ENCODE results near the gene UPK1B.

GRCh38 chr3:119237299-119237698 lies 63.9 kb downstream of the UPK1B start:
- TF ChIP-seq CTCF (IDR thresholded peaks at IDR 0.05) (no peak), POLR2A (IDR thresholded peaks at IDR 0.05) (no peak)

Measured in suprapubic skin (tissue), 3 donors.